ENCODE measurements around the gene HERC3.

HERC3 gene

GRCh38 chr4:88734403-88734949 is 142.2 kb downstream of the HERC3 start:
- in situ Hi-C loops (cut with HindIII; ENCODE audit: low pct_unique_long_range_greater_than_20kb, low sequenced_read_pairs): no loop called here
- no peak for DNase-seq (ENCODE audit: low read depth in 1 of 2, low spot score in 1 of 2)
- TF ChIP-seq JUND (IDR thresholded peaks at IDR 0.05; ENCODE audit: low read depth): no peak

DNA sequence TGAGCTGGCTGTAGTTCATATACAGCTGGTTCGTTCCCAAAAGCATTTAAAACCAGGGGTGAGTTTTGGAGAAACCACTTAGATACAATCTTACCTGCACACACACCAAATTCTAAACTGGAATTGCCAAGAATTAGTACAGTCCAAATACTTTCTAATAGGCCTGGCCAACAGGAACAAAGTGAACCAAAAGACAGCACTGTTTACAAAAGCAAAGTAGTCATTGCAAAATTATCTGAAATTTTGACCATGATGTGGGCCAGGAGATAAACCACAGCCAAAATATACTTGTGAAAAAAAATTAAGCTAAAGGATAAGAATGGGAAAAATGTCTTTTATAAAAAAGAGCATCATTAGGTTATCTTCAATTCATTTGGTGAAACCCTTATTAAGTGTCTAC is 143.3 kb downstream of the HERC3 start:
- in situ Hi-C loops (cut with HindIII; ENCODE audit: low pct_unique_long_range_greater_than_20kb, low sequenced_read_pairs): no loop called here
- TF ChIP-seq JUND (IDR thresholded peaks at IDR 0.05; ENCODE audit: low read depth): no peak
- DNase-seq (ENCODE audit: low read depth in 1 of 2, low spot score in 1 of 2): no peak

DNA sequence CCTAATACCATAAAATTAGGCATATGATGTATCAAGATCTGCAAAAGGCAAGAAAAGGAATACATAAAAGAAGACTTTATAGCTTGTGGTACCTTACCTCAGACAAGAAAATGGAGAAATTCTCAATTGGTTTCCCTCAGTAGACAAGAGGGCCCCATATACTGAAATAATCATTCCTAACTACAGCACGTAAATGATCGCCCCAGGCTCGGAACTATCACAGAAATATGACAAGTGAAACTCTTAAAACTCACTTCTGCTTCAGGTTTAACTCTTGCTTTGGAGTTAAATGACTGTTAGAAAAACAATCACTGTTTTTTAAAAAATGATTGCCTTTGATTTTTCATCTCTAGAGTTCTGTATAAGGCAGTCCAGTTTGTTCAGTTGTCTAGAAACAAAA is 144.0 kb downstream of the HERC3 start:
- in situ Hi-C loops (cut with HindIII; ENCODE audit: low pct_unique_long_range_greater_than_20kb, low sequenced_read_pairs): no loop called here
- TF ChIP-seq JUND (IDR thresholded peaks at IDR 0.05; ENCODE audit: low read depth): no peak
- DNase-seq (ENCODE audit: low read depth in 1 of 2, low spot score in 1 of 2): no peak

- in situ Hi-C loops (cut with HindIII; ENCODE audit: low pct_unique_long_range_greater_than_20kb, low sequenced_read_pairs): no loop called here
These were observed 145.1 kb downstream of the HERC3 start for GRCh38 chr4:88737307-88737941.

GRCh38 chr4:88738180-88738579 is 145.9 kb downstream of the HERC3 start:
- TF ChIP-seq JUND (IDR thresholded peaks at IDR 0.05; ENCODE audit: low read depth): no peak
- in situ Hi-C loops (cut with HindIII; ENCODE audit: low pct_unique_long_range_greater_than_20kb, low sequenced_read_pairs): no loop called here
- DNase-seq (ENCODE audit: low read depth in 1 of 2, low spot score in 1 of 2): no peak

More at GRCh38 chr4:88737307-88737941, 145.1 kb downstream of the HERC3 start:
- DNase-seq (ENCODE audit: low read depth in 1 of 2, low spot score in 1 of 2): peak; percentile 15 to 65
- TF ChIP-seq JUND (IDR thresholded peaks at IDR 0.05; ENCODE audit: low read depth): no peak

DNA sequence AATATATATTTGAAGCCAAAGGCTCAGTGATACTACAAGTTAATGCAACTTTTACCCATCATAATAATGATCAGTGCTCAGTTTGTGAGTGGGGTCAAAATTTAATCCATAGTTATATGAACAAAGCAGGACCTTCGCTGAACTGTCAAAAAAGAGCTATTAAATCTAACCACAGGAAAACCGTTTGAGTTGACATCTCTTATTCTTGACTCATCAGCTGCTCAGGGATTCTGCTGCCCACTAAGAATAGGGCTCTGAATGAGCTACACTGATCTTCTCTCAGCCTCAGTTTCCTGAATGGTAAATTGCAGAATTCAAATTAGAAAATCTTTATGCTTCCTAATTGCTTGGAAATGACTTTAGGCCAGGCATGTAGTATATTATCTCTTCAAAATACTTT is 150.3 kb downstream of the HERC3 start:
- no peak for DNase-seq (ENCODE audit: low read depth in 1 of 2, low spot score in 1 of 2)
- in situ Hi-C loops (cut with HindIII; ENCODE audit: low pct_unique_long_range_greater_than_20kb, low sequenced_read_pairs): no loop called here
- no peak for TF ChIP-seq JUND (IDR thresholded peaks at IDR 0.05; ENCODE audit: low read depth)

- DNase-seq (ENCODE audit: low read depth in 1 of 2, low spot score in 1 of 2): no peak
- in situ Hi-C loops (cut with HindIII; ENCODE audit: low pct_unique_long_range_greater_than_20kb, low sequenced_read_pairs): no loop called here
- no peak for TF ChIP-seq JUND (IDR thresholded peaks at IDR 0.05; ENCODE audit: low read depth)
These were observed 151.4 kb downstream of the HERC3 start for GRCh38 chr4:88743696-88744095.

GRCh38 chr4:88744609-88745008 is 152.3 kb downstream of the HERC3 start:
- no peak for DNase-seq (ENCODE audit: low read depth in 1 of 2, low spot score in 1 of 2)
- in situ Hi-C loops (cut with HindIII; ENCODE audit: low pct_unique_long_range_greater_than_20kb, low sequenced_read_pairs): no loop called here
- TF ChIP-seq JUND (IDR thresholded peaks at IDR 0.05; ENCODE audit: low read depth): no peak

- no peak for TF ChIP-seq JUND (IDR thresholded peaks at IDR 0.05; ENCODE audit: low read depth)
- in situ Hi-C loops (cut with HindIII; ENCODE audit: low pct_unique_long_range_greater_than_20kb, low sequenced_read_pairs): no loop called here
- DNase-seq (ENCODE audit: low read depth in 1 of 2, low spot score in 1 of 2): no peak
These were observed 152.9 kb downstream of the HERC3 start for GRCh38 chr4:88745175-88745574.

- no peak for DNase-seq (ENCODE audit: low read depth in 1 of 2, low spot score in 1 of 2)
- in situ Hi-C loops (cut with HindIII; ENCODE audit: low pct_unique_long_range_greater_than_20kb, low sequenced_read_pairs): no loop called here
- no peak for TF ChIP-seq JUND (IDR thresholded peaks at IDR 0.05; ENCODE audit: low read depth)
These were observed 153.4 kb downstream of the HERC3 start for GRCh38 chr4:88745581-88746163.

GRCh38 chr4:88746206-88746605 is 153.9 kb downstream of the HERC3 start:
- TF ChIP-seq JUND (IDR thresholded peaks at IDR 0.05; ENCODE audit: low read depth): no peak
- in situ Hi-C loops (cut with HindIII; ENCODE audit: low pct_unique_long_range_greater_than_20kb, low sequenced_read_pairs): no loop called here
- DNase-seq (ENCODE audit: low read depth in 1 of 2, low spot score in 1 of 2): no peak

DNA sequence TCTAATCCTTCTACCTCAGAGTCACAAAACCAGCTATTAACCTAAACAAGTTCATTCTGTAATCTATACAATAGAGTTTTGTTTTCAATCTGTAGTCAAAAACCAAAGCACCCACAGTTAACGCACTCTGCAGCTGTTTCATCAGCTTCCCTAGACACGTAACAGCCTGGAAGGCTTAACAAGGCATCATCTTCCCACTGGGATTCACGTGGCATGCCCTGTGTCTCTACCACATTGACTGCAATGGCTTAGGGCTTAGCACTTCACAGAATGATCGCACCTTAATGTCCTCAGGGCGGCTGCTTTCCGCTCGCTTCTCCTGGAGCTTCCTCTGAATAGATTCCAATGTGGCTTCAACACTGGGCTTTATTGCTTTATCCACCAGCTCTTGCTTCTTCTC is 155.1 kb downstream of the HERC3 start:
- in situ Hi-C loops (cut with HindIII; ENCODE audit: low pct_unique_long_range_greater_than_20kb, low sequenced_read_pairs): no loop called here

DNA sequence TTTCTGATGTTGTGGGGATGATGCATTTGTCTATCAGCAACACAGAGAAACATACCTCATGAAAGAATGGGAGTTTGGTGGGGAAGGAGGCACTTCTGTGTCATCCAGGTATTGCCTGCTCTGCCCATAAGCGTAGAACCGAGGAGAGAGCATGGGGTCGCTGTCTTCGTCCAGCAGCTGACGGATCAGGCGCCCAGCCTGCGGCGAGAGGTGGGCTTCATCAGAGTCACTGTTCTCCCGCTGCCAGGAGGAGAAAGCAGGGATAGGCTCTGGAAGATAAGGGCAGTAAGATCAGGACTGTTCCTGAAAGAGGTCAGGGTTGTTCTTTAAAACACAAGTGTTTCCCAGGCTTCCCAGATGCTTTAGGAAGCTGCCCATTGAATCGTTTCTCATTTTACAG is 158.1 kb downstream of the HERC3 start:
- no peak for TF ChIP-seq JUND (IDR thresholded peaks at IDR 0.05; ENCODE audit: low read depth)
- in situ Hi-C loops (cut with HindIII; ENCODE audit: low pct_unique_long_range_greater_than_20kb, low sequenced_read_pairs): no loop called here
- no peak for DNase-seq (ENCODE audit: low read depth in 1 of 2, low spot score in 1 of 2)

More for the DNA sequence above, 155.1 kb downstream of the HERC3 start:
- no peak for TF ChIP-seq JUND (IDR thresholded peaks at IDR 0.05; ENCODE audit: low read depth)
- no peak for DNase-seq (ENCODE audit: low read depth in 1 of 2, low spot score in 1 of 2)

Measured in T47D (cell line).